WERI-Rb-1 (cell line): ENCODE data around the gene DBX1.

Experiments
- DNase-seq: peaks from one replicate; pipeline ENCODE4 v3.0.0-alpha.2; 2020
- H3K27ac ChIP-seq: fragments of 250-450 bp; sonication (Bioruptor Pico); 2 replicates; pipeline ENCODE4 v1.5.1; 2020; ENCODE audit warnings: mild to moderate bottlenecking, moderate library complexity
- H3K27me3 ChIP-seq: fragments of 250-450 bp; sonication (Bioruptor Pico); 2 replicates; pipeline ENCODE4 v1.5.1; 2021; ENCODE audit warnings: mild to moderate bottlenecking, low read depth, moderate library complexity; ENCODE audit not compliant: insufficient read depth, severe bottlenecking
- H3K36me3 ChIP-seq: fragments of 250-450 bp; sonication (Bioruptor Pico); 2 replicates; pipeline ENCODE4 v1.5.1; 2020; ENCODE audit warnings: mild to moderate bottlenecking, moderate library complexity
- H3K4me3 ChIP-seq: 2 replicates; pipeline ENCODE4 v1.5.1; 2011; ENCODE audit warnings: low read depth, mild to moderate bottlenecking, control low read depth, low read length
- H3K9me3 ChIP-seq: fragments of 250-450 bp; sonication (Bioruptor Pico); 2 replicates; pipeline ENCODE4 v1.5.1; 2021; ENCODE audit warnings: mild to moderate bottlenecking, moderate library complexity; ENCODE audit not compliant: severe bottlenecking
- TF ChIP-seq, protein P1 (sequence below): IDR thresholded peaks from 2 replicates; pipeline ENCODE4 v1.5.1; 2011; ENCODE audit warnings: low read depth, mild to moderate bottlenecking, control low read depth, inconsistent platforms, low read length

DBX1 gene

DNA sequence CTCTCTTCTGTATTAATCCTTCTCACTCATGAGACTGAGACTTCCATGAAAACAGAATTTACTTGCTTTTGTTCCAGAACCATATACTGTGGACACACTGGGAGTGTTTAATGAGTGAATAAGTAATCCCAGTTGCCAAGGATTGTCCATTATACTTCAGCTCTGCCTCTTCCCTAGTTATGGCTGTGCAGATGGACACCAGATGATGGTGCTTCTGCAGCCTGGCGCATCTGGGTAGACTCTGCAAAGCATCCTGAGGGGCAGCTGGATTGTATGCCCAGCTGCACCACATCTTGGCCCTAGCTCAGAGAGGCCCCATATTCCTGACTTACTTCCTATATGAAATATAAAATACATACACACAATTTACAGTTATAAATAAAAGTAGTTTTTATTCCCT lies 43.5 kb downstream of the DBX1 start:
- no peak overlapping the region for H3K4me3 ChIP-seq
- H3K36me3 ChIP-seq = peaks cover 76% of the 10 kb centered on the region
- no peaks in the 10 kb centered on the region for H3K27me3 ChIP-seq
- no peaks in the 10 kb centered on the region for H3K9me3 ChIP-seq
- DNase-seq = no peak
- TF ChIP-seq, protein P1, sequence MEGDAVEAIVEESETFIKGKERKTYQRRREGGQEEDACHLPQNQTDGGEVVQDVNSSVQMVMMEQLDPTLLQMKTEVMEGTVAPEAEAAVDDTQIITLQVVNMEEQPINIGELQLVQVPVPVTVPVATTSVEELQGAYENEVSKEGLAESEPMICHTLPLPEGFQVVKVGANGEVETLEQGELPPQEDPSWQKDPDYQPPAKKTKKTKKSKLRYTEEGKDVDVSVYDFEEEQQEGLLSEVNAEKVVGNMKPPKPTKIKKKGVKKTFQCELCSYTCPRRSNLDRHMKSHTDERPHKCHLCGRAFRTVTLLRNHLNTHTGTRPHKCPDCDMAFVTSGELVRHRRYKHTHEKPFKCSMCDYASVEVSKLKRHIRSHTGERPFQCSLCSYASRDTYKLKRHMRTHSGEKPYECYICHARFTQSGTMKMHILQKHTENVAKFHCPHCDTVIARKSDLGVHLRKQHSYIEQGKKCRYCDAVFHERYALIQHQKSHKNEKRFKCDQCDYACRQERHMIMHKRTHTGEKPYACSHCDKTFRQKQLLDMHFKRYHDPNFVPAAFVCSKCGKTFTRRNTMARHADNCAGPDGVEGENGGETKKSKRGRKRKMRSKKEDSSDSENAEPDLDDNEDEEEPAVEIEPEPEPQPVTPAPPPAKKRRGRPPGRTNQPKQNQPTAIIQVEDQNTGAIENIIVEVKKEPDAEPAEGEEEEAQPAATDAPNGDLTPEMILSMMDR = no peak
- H3K27ac ChIP-seq = no peak overlapping the region

GRCh38 chr11:20114588-20114987 lies 45.7 kb downstream of the DBX1 start:
- Histone ChIP-seq H3K4me3 (no peak overlapping the region), H3K27me3 (no peaks in the 10 kb centered on the region), H3K27ac (no peak overlapping the region), H3K36me3 (peaks cover 91% of the 10 kb centered on the region), H3K9me3 (no peaks in the 10 kb centered on the region)
- TF ChIP-seq, protein P1 = no peak
- DNase-seq = no peak

DNA sequence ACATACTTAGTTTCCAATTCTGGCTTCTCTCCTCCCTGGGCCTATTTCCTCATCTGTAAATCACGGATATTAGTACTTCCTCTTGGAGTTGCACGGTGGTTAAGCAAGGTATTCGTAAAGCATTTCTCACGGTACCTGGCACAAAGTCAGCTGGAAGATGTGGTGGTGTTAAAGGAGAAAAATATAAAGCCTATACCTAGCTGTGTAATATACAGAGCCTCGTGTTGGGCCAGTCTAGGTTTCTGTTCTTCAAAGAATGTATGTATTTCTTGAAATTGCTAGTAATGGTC lies 47.2 kb downstream of the DBX1 start:
- H3K27ac ChIP-seq = no peak overlapping the region
- DNase-seq = no peak
- no peak overlapping the region for H3K4me3 ChIP-seq
- no peaks in the 10 kb centered on the region for H3K27me3 ChIP-seq
- TF ChIP-seq, protein P1 = no peak
- peaks cover 93% of the 10 kb centered on the region for H3K36me3 ChIP-seq
- no peaks in the 10 kb centered on the region for H3K9me3 ChIP-seq

GRCh38 chr11:20112291-20113148 lies 47.8 kb downstream of the DBX1 start:
- no peaks in the 10 kb centered on the region for H3K9me3 ChIP-seq
- H3K36me3 ChIP-seq = peaks cover 93% of the 10 kb centered on the region
- DNase-seq = no peak
- H3K27me3 ChIP-seq = no peaks in the 10 kb centered on the region
- TF ChIP-seq, protein P1 = no peak
- no peak overlapping the region for H3K4me3 ChIP-seq
- no peak overlapping the region for H3K27ac ChIP-seq

DNA sequence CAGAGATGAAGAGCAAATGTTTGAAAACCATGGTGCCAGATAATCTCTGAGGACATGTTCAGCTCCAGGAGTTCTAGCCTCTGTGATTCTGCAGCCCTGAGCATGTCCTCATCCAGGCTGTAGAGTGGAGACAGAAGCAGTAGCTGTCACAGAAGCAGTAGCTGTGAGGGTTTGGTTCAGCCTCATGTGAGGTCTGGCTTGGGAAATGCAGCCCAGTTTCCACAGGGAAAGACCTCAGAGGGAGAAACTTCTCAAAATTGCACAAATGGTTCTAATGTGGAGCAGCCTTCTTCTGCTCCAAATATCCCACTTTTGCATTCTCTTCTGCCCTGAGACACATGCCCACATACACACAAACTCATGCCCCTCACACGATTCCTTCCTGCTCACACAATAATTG lies 48.4 kb downstream of the DBX1 start:
- no peaks in the 10 kb centered on the region for H3K9me3 ChIP-seq
- no peak overlapping the region for H3K27ac ChIP-seq
- no peak for DNase-seq
- TF ChIP-seq, protein P1 = no peak
- no peak overlapping the region for H3K4me3 ChIP-seq
- H3K36me3 ChIP-seq = peaks cover 91% of the 10 kb centered on the region
- H3K27me3 ChIP-seq = no peaks in the 10 kb centered on the region
